Neuron (in vitro differentiated cells): Measurements from ENCODE around the gene NYAP2.

Experiments used
- H2AFZ ChIP-seq: one replicate; pipeline ENCODE4 v1.6.1; 2013; ENCODE audit warnings: low read depth, mild to moderate bottlenecking, inconsistent platforms, low read length, moderate library complexity
- H3K27me3 ChIP-seq: one replicate; pipeline ENCODE4 v1.6.1; 2013; ENCODE audit warnings: low read length; ENCODE audit not compliant: insufficient read depth
- H3K36me3 ChIP-seq: one replicate; pipeline ENCODE4 v1.6.1; 2013; ENCODE audit warnings: low read length; ENCODE audit not compliant: insufficient read depth
- H3K4me1 ChIP-seq: one replicate; pipeline ENCODE4 v1.6.1; 2013; ENCODE audit warnings: low read length; ENCODE audit not compliant: insufficient read depth
- H3K4me3 ChIP-seq: 2 replicates; pipeline ENCODE4 v1.5.1; 2013; ENCODE audit warnings: mild to moderate bottlenecking, low read length, moderate library complexity
- H3K9me3 ChIP-seq: one replicate; pipeline ENCODE4 v1.6.1; 2013; ENCODE audit warnings: low read length

The NYAP2 gene

GRCh38 chr2:225691711-225692110 lies 292.2 kb downstream of the NYAP2 start:
- no peaks in the 10 kb centered on the region for H3K9me3 ChIP-seq
- no peaks in the 10 kb centered on the region for H3K4me1 ChIP-seq
- no peak overlapping the region for H3K4me3 ChIP-seq
- no peak overlapping the region for H2AFZ ChIP-seq
- H3K36me3 ChIP-seq: no peaks in the 10 kb centered on the region
- H3K27me3 ChIP-seq: no peaks in the 10 kb centered on the region

DNA sequence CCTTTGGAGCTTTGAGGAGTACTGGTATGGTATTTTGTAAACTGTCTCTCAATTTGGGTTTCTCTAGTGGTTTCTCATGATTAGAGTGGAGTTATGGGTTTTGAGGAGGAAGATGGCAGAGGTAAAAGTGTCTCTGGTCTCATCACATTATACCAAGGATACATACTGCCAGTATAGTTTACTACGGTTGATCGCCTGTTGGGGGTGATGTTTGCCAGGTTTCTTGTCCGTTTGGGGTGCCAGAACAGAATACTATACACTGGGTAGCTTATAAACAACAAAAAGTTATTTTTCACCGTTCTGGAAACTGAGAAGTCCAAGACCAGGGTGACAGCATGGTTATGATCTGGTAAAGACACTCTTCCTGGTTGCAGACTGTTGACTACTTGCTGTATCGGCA lies 293.7 kb downstream of the NYAP2 start:
- H3K27me3 ChIP-seq: no peaks in the 10 kb centered on the region
- no peaks in the 10 kb centered on the region for H3K36me3 ChIP-seq
- no peak overlapping the region for H3K4me3 ChIP-seq
- no peaks in the 10 kb centered on the region for H3K9me3 ChIP-seq
- H3K4me1 ChIP-seq: no peaks in the 10 kb centered on the region
- no peak overlapping the region for H2AFZ ChIP-seq

GRCh38 chr2:225694664-225695063 lies 295.2 kb downstream of the NYAP2 start:
- Histone ChIP-seq H3K4me3 (no peak overlapping the region), H3K27me3 (no peaks in the 10 kb centered on the region), H2AFZ (no peak overlapping the region), H3K9me3 (no peaks in the 10 kb centered on the region), H3K36me3 (no peaks in the 10 kb centered on the region), H3K4me1 (no peaks in the 10 kb centered on the region)

GRCh38 chr2:225697936-225698335 lies 298.4 kb downstream of the NYAP2 start:
- Histone ChIP-seq H3K4me1 (no peaks in the 10 kb centered on the region), H3K36me3 (no peaks in the 10 kb centered on the region)

More at GRCh38 chr2:225697936-225698335, 298.4 kb downstream of the NYAP2 start:
- Histone ChIP-seq H2AFZ (no peak overlapping the region), H3K4me3 (no peak overlapping the region), H3K27me3 (no peaks in the 10 kb centered on the region), H3K9me3 (no peaks in the 10 kb centered on the region)
